ENCODE measurements around the gene CENPH.

DNA sequence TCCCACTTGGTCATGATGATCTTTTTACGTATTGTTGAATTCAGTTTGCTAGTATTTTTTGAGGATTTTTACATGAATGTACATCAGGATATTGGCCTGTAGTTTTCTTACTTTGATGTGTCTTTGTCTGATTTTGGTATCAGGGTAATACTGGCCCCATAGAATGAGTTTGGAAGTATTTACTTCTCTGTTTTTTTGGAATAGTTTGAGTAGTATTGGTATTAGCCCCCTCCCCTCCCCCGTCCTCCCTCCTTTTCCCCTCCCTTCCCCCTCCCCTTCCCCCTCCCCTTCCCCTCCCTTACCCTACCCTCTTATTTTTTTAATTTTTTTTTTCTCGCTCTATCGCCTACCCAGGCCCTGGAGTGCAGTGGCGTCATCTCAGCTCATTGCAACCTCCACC is 55.6 kb downstream of the CENPH start:
- TF ChIP-seq SRF (IDR thresholded peaks at IDR 0.05; ENCODE audit: low read depth, low read length) = no peak
- no peak for TF ChIP-seq CBX5 (IDR thresholded peaks at IDR 0.05; ENCODE audit: low read depth, low read length)
- TF ChIP-seq, protein P1, sequence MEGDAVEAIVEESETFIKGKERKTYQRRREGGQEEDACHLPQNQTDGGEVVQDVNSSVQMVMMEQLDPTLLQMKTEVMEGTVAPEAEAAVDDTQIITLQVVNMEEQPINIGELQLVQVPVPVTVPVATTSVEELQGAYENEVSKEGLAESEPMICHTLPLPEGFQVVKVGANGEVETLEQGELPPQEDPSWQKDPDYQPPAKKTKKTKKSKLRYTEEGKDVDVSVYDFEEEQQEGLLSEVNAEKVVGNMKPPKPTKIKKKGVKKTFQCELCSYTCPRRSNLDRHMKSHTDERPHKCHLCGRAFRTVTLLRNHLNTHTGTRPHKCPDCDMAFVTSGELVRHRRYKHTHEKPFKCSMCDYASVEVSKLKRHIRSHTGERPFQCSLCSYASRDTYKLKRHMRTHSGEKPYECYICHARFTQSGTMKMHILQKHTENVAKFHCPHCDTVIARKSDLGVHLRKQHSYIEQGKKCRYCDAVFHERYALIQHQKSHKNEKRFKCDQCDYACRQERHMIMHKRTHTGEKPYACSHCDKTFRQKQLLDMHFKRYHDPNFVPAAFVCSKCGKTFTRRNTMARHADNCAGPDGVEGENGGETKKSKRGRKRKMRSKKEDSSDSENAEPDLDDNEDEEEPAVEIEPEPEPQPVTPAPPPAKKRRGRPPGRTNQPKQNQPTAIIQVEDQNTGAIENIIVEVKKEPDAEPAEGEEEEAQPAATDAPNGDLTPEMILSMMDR (IDR thresholded peaks at IDR 0.05; ENCODE audit: control extremely low read depth in 1 of 3, insufficient read depth in 1 of 3, low read depth in 1 of 3, low read length in 3 of 3) = no peak
- no peak for TF ChIP-seq POLR2A (IDR thresholded peaks at IDR 0.05; ENCODE audit: control extremely low read depth in 1 of 2, low read depth in 2 of 2, low read length in 2 of 2)
- TF ChIP-seq, protein P2, sequence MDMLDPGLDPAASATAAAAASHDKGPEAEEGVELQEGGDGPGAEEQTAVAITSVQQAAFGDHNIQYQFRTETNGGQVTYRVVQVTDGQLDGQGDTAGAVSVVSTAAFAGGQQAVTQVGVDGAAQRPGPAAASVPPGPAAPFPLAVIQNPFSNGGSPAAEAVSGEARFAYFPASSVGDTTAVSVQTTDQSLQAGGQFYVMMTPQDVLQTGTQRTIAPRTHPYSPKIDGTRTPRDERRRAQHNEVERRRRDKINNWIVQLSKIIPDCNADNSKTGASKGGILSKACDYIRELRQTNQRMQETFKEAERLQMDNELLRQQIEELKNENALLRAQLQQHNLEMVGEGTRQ (IDR thresholded peaks at IDR 0.05; ENCODE audit: low read length) = no peak
- no peak for TF ChIP-seq TAF1 (IDR thresholded peaks at IDR 0.05; ENCODE audit: low read depth, low read length)
- no peak for TF ChIP-seq POU5F1 (IDR thresholded peaks at IDR 0.05; ENCODE audit: low read depth, low read length)

Data from H1 (cell line).